Activated naive CD8-positive, alpha-beta T cell treated with anti-CD3 and anti-CD28 coated beads, Interleukin-2, amount 50 U/mL, for 24 hours (primary cell): ENCODE data around the gene MUC20.
"Not testable (repeated sequence)": the region's sequence is repeated elsewhere in the genome, so short reads cannot be mapped to it uniquely, and the experiment has no call there.

Experiments used
- ATAC-seq: fragments of 150-1000 bp; cut with Tn5 transposase; one replicate; pipeline ENCODE4 v1.10.0; 2021
- DNase-seq: peaks from one replicate; pipeline ENCODE4 v3.0.0; 2021
- H3K27ac Mint-ChIP-seq: one replicate; pipeline ENCODE4 v1.8.0; 2021; ENCODE audit warnings: mild to moderate bottlenecking, mixed read lengths
- H3K27me3 Mint-ChIP-seq: one replicate; pipeline ENCODE4 v1.8.0; 2021; ENCODE audit warnings: mixed read lengths
- H3K36me3 Mint-ChIP-seq: one replicate; pipeline ENCODE4 v1.8.0; 2021; ENCODE audit warnings: low read depth, mixed read lengths
- H3K4me1 Mint-ChIP-seq: one replicate; pipeline ENCODE4 v1.8.0; 2021; ENCODE audit warnings: mixed read lengths
- H3K4me3 Mint-ChIP-seq: one replicate; pipeline ENCODE4 v1.8.0; 2021; ENCODE audit warnings: mild to moderate bottlenecking, moderate library complexity, mixed read lengths
- H3K9me3 Mint-ChIP-seq: one replicate; pipeline ENCODE4 v1.8.0; 2021; ENCODE audit warnings: mixed read lengths

MUC20 gene

DNA sequence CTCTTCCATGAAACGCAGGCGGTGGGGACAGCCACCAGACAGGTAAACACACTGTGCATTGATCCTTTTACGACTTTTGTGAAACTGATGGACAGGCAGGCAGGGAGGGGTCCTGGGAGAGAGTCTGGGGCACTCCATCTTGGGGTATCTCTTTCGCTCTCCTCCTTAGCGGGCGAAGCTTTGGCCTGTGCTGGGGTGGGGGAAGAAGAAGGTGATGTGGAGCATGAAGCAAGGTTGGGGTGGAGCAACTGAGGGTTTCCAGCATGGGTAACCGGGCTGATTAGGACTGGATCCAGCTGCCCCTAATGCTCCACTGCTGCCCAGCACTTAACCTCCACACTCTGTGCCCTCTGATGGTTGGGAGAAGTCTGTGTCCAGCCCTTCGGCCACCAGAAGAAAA lies 25.6 kb downstream of the MUC20 start:
- ATAC-seq: no peak
- peaks cover 12% of the 10 kb centered on the region for H3K4me1 Mint-ChIP-seq
- no peaks in the 10 kb centered on the region for H3K9me3 Mint-ChIP-seq
- H3K4me3 Mint-ChIP-seq: no peak overlapping the region
- no peak for DNase-seq
- H3K27me3 Mint-ChIP-seq: peaks cover 14% of the 10 kb centered on the region
- H3K27ac Mint-ChIP-seq: no peak overlapping the region
- H3K36me3 Mint-ChIP-seq: no peaks in the 10 kb centered on the region

DNA sequence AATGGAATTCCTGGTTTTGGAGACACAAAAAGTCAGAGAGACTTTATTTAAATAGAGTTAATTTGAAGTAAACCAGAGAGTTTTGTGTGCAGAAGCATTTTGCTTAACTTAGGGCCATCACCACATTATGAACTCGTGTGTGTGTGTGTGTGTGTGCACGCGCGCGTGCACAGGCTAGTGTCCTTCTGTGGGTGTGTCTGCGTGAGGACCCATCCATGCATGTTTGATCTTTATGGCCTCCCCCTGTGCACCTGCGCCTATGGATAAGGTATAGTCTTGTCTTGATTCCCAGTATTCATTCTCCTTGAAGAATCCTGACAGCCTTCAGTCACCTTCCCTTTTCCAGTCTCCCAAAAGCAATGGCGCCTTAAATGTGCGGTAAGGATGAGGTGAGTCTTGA lies 26.0 kb downstream of the MUC20 start:
- Mint-ChIP-seq H3K9me3 (no peaks in the 10 kb centered on the region), H3K27me3 (peaks cover 12% of the 10 kb centered on the region), H3K4me3 (no peak overlapping the region), H3K27ac (no peak overlapping the region), H3K36me3 (no peaks in the 10 kb centered on the region), H3K4me1 (peaks cover 12% of the 10 kb centered on the region)
- DNase-seq: no peak
- no peak for ATAC-seq

DNA sequence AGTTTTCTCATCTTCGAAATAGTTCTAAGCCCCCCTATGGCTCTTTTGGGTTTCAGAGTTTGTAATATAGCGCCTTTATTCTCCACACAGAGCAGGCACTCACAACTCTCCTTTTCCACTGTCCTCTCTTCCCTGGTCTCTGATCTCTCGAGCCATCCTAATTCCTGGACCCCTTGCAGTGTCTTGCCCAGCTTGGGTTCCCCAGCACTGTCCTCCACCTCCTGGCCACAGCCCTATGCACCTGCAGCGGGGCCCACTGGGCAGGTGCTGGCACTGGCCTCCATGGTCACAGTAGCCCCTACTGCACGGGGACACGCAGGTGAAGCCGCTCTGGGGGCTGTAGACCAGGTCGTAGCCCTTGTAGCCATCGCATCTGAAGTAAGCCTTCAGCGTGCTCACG lies 27.9 kb downstream of the MUC20 start:
- no peak overlapping the region for H3K4me3 Mint-ChIP-seq
- no peaks in the 10 kb centered on the region for H3K36me3 Mint-ChIP-seq
- H3K4me1 Mint-ChIP-seq: peaks cover 12% of the 10 kb centered on the region
- ATAC-seq: no peak
- H3K27me3 Mint-ChIP-seq: peaks cover 11% of the 10 kb centered on the region
- DNase-seq: no peak
- no peak overlapping the region for H3K27ac Mint-ChIP-seq
- H3K9me3 Mint-ChIP-seq: no peaks in the 10 kb centered on the region

DNA sequence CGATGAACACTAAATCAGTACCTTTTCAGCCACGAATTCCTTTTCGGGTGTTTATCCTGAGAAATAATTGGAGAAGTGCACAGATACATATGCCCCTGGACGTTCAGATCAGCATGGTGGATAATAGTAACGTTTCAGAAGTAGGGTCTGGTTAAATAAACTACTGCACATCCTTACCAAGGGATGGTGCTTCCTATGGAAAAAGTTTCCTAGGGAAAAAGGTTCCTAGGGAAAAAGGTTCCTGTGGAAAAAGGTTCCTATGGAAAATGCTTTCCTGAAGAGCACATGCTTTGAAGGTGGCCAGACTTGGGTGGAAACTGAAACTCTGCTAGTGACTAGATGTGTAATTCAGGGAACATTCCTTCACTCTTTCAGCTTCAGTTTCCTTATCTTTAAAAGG lies 28.3 kb downstream of the MUC20 start:
- peaks cover 11% of the 10 kb centered on the region for H3K27me3 Mint-ChIP-seq
- H3K9me3 Mint-ChIP-seq, H3K27ac Mint-ChIP-seq, H3K4me3 Mint-ChIP-seq, ATAC-seq, DNase-seq, H3K36me3 Mint-ChIP-seq: not testable (repeated sequence)
- H3K4me1 Mint-ChIP-seq: peaks cover 12% of the 10 kb centered on the region

DNA sequence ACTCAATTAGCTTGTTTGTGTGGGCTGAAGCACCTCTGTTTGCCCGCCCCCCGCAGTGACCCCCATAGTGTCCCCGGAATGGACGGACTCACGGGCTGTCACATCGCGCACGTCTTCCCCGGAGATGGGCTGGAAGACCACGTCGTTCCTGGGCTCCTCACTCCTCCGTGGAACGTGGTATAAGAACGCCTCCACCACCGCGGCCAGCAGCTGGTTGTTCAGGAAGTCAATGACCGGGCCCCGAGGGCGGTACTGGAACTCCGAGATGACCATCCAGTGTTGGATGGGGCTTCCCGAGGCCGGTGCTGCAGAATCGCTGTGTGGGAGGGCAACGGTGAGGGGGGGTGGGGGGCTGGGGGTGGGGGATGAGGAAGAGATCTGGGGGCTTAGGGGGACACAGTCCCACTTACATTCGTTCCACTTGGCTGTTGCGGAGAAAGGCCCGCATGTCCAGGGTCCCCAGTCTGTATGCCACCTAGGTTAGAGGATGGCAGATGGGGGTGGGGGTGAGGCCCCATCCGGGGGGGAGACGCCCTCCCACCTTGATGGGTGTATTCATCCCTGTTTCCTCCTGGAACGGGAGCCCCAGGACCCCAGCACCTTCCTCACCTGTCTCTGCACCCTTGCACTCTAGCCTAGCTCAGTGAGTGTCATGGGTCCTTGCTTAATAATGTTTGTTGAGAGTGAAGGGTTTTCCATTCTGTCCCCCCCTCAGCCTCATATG lies 30.2 kb downstream of the MUC20 start:
- no peak for DNase-seq
- no peak for ATAC-seq
- Mint-ChIP-seq H3K36me3 (no peaks in the 10 kb centered on the region), H3K4me3 (no peak overlapping the region), H3K9me3 (no peaks in the 10 kb centered on the region), H3K27ac (no peak overlapping the region), H3K4me1 (peaks cover 12% of the 10 kb centered on the region), H3K27me3 (peaks cover 8% of the 10 kb centered on the region)

DNA sequence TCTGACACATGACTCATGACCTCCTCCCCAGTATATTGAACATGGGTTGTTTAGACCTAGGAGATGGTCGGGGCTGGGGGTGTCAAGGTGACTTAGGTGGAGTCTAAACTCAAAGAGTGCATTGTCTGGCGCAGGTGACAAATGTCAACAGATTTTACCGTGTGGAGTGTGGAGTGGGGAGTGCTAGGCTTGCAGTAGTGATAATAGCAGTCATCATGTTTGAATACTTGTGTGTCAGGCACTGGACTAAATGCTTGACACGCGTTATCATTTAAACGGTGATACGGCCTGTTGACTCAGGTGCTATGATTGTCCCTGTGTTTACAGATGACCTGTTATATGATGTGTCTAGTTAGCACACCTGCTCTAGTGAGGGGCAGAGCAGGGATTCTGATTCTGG lies 30.8 kb downstream of the MUC20 start:
- Mint-ChIP-seq H3K4me3 (no peak overlapping the region), H3K9me3 (no peaks in the 10 kb centered on the region), H3K4me1 (peaks cover 12% of the 10 kb centered on the region), H3K36me3 (no peaks in the 10 kb centered on the region), H3K27me3 (peaks cover 9% of the 10 kb centered on the region), H3K27ac (no peak overlapping the region)
- ATAC-seq (no peak), DNase-seq (no peak)

DNA sequence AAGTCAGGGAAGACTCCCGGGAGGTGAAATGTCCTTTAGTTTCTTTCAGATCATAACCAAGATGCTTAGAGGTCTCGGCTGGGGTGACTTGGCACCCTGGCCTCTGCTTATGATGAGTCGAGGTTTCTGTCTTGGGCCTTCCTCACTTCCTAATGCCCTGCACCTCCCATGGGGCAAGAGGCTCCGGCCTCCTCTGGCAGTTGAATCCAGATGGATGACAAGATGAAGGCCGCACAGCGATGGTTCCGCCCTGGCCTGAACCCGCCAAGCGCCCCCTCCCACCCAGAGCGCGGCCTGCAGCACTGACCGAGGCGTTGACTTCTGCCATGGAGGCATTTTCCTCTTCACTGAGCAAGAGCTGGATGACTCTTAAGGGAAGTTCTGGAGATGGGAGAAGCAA lies 31.3 kb downstream of the MUC20 start:
- no peak for ATAC-seq

DNA sequence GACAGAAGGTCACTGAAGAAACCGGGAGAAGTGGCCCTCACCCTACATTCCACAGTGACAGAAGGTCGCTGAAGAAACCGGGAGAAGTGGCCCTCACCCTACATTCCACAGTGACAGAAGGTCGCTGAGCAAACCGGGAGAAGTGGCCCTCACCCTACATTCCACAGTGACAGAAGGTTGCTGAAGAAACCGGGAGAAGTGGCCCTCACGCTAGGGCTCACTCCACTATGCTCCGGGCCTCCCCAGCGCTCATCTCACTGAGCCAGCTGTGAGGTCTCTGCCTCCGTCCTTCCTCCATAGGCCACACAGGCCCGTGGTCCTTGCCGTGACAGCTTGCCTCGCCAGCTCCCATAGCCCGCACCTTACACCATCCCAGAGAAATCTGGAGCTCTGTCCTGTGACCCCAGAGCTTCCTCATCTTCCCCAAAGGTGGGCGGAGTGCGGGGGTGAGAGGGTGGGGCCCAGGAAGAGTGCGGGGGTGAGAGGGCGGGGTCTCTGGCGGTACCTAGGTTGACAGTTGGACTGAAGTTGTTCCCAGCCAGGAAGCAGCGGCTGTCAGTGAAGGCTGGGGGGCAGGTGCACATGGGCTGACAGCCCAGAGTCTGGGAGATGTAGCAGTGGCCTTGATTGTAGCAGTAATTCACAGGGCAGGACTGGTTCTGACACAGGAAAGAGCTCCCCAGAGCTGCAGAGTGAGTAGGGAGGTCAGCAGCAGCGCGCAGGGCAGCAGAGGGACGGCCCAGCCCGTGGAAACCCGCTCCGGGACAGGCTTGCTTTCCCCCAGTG lies 32.0 kb downstream of the MUC20 start:
- ATAC-seq (no peak), DNase-seq (no peak)
- Mint-ChIP-seq H3K4me3 (no peak overlapping the region), H3K27me3 (peaks cover 11% of the 10 kb centered on the region), H3K9me3 (no peaks in the 10 kb centered on the region), H3K4me1 (peaks cover 12% of the 10 kb centered on the region), H3K36me3 (no peaks in the 10 kb centered on the region), H3K27ac (no peak overlapping the region)

More for the DNA sequence above, 31.3 kb downstream of the MUC20 start:
- no peak for DNase-seq
- Mint-ChIP-seq H3K4me1 (peaks cover 12% of the 10 kb centered on the region), H3K36me3 (no peaks in the 10 kb centered on the region), H3K27me3 (peaks cover 9% of the 10 kb centered on the region), H3K27ac (no peak overlapping the region), H3K9me3 (no peaks in the 10 kb centered on the region), H3K4me3 (no peak overlapping the region)

DNA sequence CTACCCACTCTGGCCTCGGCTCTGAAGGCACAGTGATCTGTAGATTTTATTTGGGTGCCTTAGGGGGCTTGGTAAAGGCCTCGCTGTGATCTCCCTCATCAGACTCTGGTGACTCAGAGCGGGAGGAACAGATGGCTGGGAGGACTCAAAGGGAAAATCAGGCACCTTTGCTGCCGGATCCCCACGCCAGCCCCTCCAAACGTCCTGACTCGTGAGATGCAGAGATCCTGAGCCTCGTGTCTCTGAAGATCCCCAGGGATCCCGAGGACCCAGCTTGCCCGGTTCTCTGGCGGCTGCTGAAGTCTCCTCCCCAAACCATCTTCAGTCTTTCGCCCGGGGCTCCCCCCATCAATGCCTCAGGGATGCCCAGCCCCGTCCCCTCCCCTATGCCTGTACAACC lies 32.8 kb downstream of the MUC20 start:
- no peak overlapping the region for H3K27ac Mint-ChIP-seq
- H3K9me3 Mint-ChIP-seq: no peaks in the 10 kb centered on the region
- H3K36me3 Mint-ChIP-seq: no peaks in the 10 kb centered on the region
- ATAC-seq: no peak
- DNase-seq: no peak
- H3K4me3 Mint-ChIP-seq: no peak overlapping the region
- H3K27me3 Mint-ChIP-seq: peaks cover 14% of the 10 kb centered on the region
- H3K4me1 Mint-ChIP-seq: peaks cover 6% of the 10 kb centered on the region

DNA sequence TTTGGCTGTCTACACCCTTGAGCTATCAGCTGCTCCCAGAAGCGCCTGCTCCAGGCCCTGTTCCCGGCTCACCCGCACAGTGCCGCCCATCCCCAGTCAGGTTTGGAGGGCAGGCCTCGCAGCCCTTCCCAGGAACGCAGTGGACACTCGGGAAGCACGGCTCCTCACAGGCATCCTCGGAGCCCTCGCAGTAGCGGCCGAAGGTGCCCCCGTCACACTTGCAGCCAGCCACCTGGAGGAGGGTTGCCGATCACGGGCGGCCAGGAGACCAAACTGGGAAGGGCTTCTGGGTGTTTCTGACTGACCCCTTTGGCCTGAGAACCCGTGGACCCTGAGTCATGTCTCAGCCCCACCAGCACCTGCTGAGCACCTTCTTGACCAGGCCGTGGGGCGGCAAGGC lies 33.4 kb downstream of the MUC20 start:
- Mint-ChIP-seq H3K36me3 (no peaks in the 10 kb centered on the region), H3K4me3 (no peak overlapping the region), H3K27ac (no peak overlapping the region), H3K9me3 (no peaks in the 10 kb centered on the region), H3K27me3 (peaks cover 17% of the 10 kb centered on the region), H3K4me1 (peaks cover under 1% of the 10 kb centered on the region)
- DNase-seq: no peak
- no peak for ATAC-seq

DNA sequence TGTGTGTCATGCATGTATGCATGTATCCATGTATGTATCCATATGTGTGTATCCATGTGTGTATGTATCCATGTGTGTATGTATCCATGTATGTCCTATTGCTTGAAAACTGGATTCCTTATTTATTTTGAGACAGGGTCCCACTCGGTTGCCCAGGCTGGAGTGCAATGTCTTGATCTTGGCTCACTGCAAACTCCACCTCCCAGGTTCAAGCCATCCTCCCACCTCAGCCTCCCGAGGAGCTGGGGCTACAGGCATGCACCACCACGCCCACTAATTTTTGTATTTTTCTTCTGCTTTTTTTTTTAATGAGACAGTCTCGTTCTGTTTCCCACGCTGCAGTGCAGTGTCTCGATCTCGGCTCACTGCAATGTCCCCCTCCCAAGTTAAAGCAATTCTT lies 34.1 kb downstream of the MUC20 start:
- no peak for ATAC-seq
- Mint-ChIP-seq H3K9me3 (no peaks in the 10 kb centered on the region), H3K36me3 (no peaks in the 10 kb centered on the region), H3K4me1 (no peaks in the 10 kb centered on the region), H3K4me3 (no peak overlapping the region), H3K27ac (no peak overlapping the region), H3K27me3 (peaks cover 25% of the 10 kb centered on the region)
- no peak for DNase-seq

DNA sequence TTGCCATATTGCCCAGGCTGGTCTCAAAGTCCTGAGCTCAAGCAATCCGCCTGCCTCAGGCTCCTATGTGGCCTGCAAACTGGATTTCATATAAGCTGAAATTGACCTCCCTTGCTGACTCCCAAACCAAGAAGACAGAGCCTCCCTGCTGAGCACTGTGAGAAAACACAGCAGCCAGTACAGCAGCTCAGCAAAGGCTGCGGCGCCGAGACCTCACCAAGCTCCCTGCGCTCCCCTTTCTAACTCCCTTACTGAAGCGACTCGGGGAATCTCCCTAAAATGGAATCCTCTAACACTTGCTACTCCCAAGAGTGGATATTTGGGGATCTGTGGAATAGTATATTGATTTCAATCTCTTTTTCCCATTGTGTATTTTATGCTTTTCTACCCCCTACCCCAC lies 34.6 kb downstream of the MUC20 start:
- no peaks in the 10 kb centered on the region for H3K4me1 Mint-ChIP-seq
- H3K9me3 Mint-ChIP-seq: no peaks in the 10 kb centered on the region
- no peak overlapping the region for H3K27ac Mint-ChIP-seq
- peaks cover 30% of the 10 kb centered on the region for H3K27me3 Mint-ChIP-seq
- H3K4me3 Mint-ChIP-seq: no peak overlapping the region
- no peak for ATAC-seq
- DNase-seq: no peak
- H3K36me3 Mint-ChIP-seq: no peaks in the 10 kb centered on the region

DNA sequence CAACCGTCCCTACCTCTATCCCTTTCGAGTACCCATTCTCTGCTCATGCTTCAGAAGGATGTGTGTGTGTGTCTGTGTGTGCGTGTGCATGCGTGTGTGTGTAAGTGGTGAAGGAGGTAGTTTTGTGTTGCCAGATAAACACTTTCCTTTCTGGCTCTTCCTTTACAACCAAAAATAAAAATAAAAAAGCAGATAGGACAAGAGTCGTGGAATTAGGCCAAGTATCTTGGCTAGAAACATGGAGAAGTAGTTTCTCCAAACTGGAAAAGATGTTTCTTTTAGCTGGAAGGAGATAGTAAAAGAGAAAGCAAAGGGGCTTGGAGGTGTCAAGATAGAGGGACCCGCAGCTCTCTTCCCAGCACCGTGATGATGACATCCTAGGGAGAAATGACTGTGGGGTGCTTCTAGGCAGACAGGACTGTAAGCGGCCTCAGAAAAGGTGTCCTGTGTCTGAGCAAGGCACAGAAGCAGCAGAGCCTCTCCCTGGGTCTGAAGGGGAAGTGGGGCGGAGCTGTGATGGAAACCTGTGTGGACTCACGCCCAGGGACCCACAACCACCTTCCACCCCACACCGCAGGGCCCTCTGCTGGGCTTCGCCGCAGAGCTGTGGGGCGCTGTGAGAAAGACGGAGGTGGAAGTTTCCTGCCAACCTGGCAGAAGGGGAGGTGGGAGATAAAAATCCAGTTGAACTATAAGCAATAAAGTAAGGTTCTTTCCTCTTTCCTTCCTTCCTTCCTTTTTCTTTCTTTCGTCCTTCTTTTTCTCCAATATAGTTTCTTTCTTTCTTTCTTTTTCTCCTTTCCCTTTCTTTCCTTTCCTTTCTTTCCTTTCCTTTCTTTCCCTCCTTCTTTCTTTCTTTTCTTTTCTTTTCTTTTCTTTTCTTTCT lies 35.3 kb downstream of the MUC20 start:
- H3K9me3 Mint-ChIP-seq: no peaks in the 10 kb centered on the region
- no peak overlapping the region for H3K4me3 Mint-ChIP-seq
- no peaks in the 10 kb centered on the region for H3K4me1 Mint-ChIP-seq
- H3K27me3 Mint-ChIP-seq: peaks cover 36% of the 10 kb centered on the region
- no peak overlapping the region for H3K27ac Mint-ChIP-seq
- H3K36me3 Mint-ChIP-seq: no peaks in the 10 kb centered on the region
- DNase-seq (no peak), ATAC-seq (no peak)

DNA sequence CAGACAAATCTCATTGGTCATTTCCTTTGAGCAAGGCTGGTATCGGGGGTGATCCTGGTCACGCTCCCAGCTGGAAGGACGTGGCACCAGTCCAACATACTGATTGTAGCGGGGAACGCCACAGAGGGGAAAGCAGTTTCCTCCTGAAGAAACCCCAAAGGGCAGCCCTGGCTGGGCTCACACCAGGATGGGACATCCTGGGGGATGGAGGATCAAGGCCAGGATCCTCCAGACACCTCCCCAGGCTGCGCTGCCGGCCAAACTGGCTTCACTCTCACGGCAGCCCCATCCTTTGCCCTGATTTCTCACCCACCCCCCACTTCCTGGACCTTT lies 36.6 kb downstream of the MUC20 start:
- Mint-ChIP-seq H3K27ac (no peak overlapping the region), H3K4me3 (no peak overlapping the region), H3K27me3 (peaks cover 39% of the 10 kb centered on the region), H3K36me3 (no peaks in the 10 kb centered on the region), H3K9me3 (no peaks in the 10 kb centered on the region), H3K4me1 (no peaks in the 10 kb centered on the region)
- ATAC-seq: no peak
- no peak for DNase-seq

DNA sequence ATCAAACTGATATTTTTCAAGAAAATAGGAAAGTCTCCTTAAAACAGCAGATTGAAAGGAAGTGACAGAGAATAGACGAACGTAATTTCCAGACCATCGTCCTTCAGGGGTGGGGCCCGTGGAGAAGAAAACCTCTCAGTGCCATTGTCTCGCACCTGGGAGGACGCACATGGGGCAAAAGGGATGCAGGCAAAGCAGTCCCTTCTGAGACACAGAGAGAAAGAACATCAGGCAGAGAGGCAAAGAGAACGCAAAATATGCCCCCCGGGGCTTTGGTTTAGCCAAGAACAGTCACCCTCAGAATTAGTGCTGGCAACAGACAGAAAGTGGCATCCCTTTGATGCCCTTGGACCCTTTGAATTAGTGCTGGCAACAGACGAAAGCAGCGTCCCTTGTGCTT lies 37.0 kb downstream of the MUC20 start:
- Mint-ChIP-seq H3K4me1 (no peaks in the 10 kb centered on the region), H3K27me3 (peaks cover 39% of the 10 kb centered on the region), H3K9me3 (no peaks in the 10 kb centered on the region), H3K36me3 (no peaks in the 10 kb centered on the region), H3K4me3 (no peak overlapping the region), H3K27ac (no peak overlapping the region)
- no peak for DNase-seq
- no peak for ATAC-seq
